HUES6 (cell line): ENCODE results near the gene PRR5L.

Experiments
- H3K27ac ChIP-seq: 2 replicates; pipeline ENCODE4 v1.7.0; 2013; ENCODE audit warnings: low read depth, mild to moderate bottlenecking, low read length, inconsistent platforms
- H3K27me3 ChIP-seq: 2 replicates; pipeline ENCODE4 v1.6.1; 2013; ENCODE audit warnings: low read length; ENCODE audit not compliant: control insufficient read depth, insufficient read depth
- H3K36me3 ChIP-seq: 2 replicates; pipeline ENCODE4 v1.6.1; 2013; ENCODE audit warnings: low read length; ENCODE audit not compliant: control insufficient read depth, insufficient read depth
- H3K4me1 ChIP-seq: 2 replicates; pipeline ENCODE4 v1.6.1; 2013; ENCODE audit warnings: low read length; ENCODE audit not compliant: control insufficient read depth, insufficient read depth
- H3K4me3 ChIP-seq: 2 replicates; pipeline ENCODE4 v1.5.1; 2013; ENCODE audit warnings: low read depth, low read length
- H3K9ac ChIP-seq: one replicate; pipeline ENCODE4 v1.6.1; 2013; ENCODE audit warnings: mild to moderate bottlenecking, low read length
- H3K9me3 ChIP-seq: 2 replicates; pipeline ENCODE4 v1.6.1; 2013; ENCODE audit warnings: low read depth, low read length; ENCODE audit not compliant: control insufficient read depth, insufficient read depth

Gene PRR5L

GRCh38 chr11:36371590-36371989, 75.5 kb downstream of the PRR5L start:
- H3K4me1 ChIP-seq = no peaks in the 10 kb centered on the region
- no peaks in the 10 kb centered on the region for H3K36me3 ChIP-seq
- H3K9me3 ChIP-seq = no peaks in the 10 kb centered on the region
- no peak overlapping the region for H3K9ac ChIP-seq
- H3K27ac ChIP-seq = no peak overlapping the region
- peaks cover 26% of the 10 kb centered on the region for H3K27me3 ChIP-seq
- no peak overlapping the region for H3K4me3 ChIP-seq

- no peak overlapping the region for H3K9ac ChIP-seq
Observed at GRCh38 chr11:36372101-36372771, 76.1 kb downstream of the PRR5L start.

GRCh38 chr11:36373016-36374010, 77.2 kb downstream of the PRR5L start:
- H3K36me3 ChIP-seq = no peaks in the 10 kb centered on the region
- H3K9ac ChIP-seq = no peak overlapping the region
- H3K27ac ChIP-seq = no peak overlapping the region
- peaks cover 43% of the 10 kb centered on the region for H3K27me3 ChIP-seq
- no peaks in the 10 kb centered on the region for H3K9me3 ChIP-seq
- H3K4me1 ChIP-seq = peaks cover 4% of the 10 kb centered on the region; the same call in 1 of the 2 replicates
- no peak overlapping the region for H3K4me3 ChIP-seq

More at GRCh38 chr11:36372101-36372771, 76.1 kb downstream of the PRR5L start:
- H3K4me3 ChIP-seq = no peak overlapping the region
- H3K27me3 ChIP-seq = peaks cover 32% of the 10 kb centered on the region
- H3K9me3 ChIP-seq = no peaks in the 10 kb centered on the region
- no peaks in the 10 kb centered on the region for H3K36me3 ChIP-seq
- no peak overlapping the region for H3K27ac ChIP-seq
- H3K4me1 ChIP-seq = no peaks in the 10 kb centered on the region

- no peak overlapping the region for H3K9ac ChIP-seq
- peaks cover 4% of the 10 kb centered on the region; the same call in 1 of the 2 replicates for H3K4me1 ChIP-seq
- H3K27ac ChIP-seq = no peak overlapping the region
- H3K9me3 ChIP-seq = no peaks in the 10 kb centered on the region
- H3K4me3 ChIP-seq = no peak overlapping the region
- no peaks in the 10 kb centered on the region for H3K36me3 ChIP-seq
- H3K27me3 ChIP-seq = peaks cover 52% of the 10 kb centered on the region
Observed at GRCh38 chr11:36374726-36375125, 78.6 kb downstream of the PRR5L start.

- Histone ChIP-seq H3K4me1 (peaks cover 4% of the 10 kb centered on the region; the same call in 1 of the 2 replicates), H3K9ac (no peak overlapping the region), H3K27me3 (peaks cover 52% of the 10 kb centered on the region), H3K36me3 (no peaks in the 10 kb centered on the region), H3K4me3 (peak overlapping the region; percentile 92), H3K9me3 (no peaks in the 10 kb centered on the region), H3K27ac (no peak overlapping the region)
Observed at GRCh38 chr11:36375353-36376008, 79.4 kb downstream of the PRR5L start.

GRCh38 chr11:36376009-36376887, 80.2 kb downstream of the PRR5L start:
- H3K36me3 ChIP-seq = no peaks in the 10 kb centered on the region
- H3K27ac ChIP-seq = no peak overlapping the region
- H3K4me1 ChIP-seq = peaks cover 4% of the 10 kb centered on the region; the same call in 1 of the 2 replicates
- H3K9me3 ChIP-seq = no peaks in the 10 kb centered on the region
- H3K27me3 ChIP-seq = peaks cover 52% of the 10 kb centered on the region
- H3K9ac ChIP-seq = peak overlapping the region; percentile 71
- H3K4me3 ChIP-seq = peak overlapping the region; percentile 92

GRCh38 chr11:36376888-36377758, 81.0 kb downstream of the PRR5L start:
- Histone ChIP-seq H3K9ac (peak overlapping the region; percentile 71), H3K4me3 (peak overlapping the region; percentile 92), H3K27me3 (peaks cover 52% of the 10 kb centered on the region), H3K36me3 (0 out of 2 replicates have a peak, but pooled peaks cover 2% of the 10 kb centered on the region), H3K4me1 (peaks cover 4% of the 10 kb centered on the region; the same call in 1 of the 2 replicates), H3K9me3 (no peaks in the 10 kb centered on the region), H3K27ac (no peak overlapping the region)

- Histone ChIP-seq H3K4me1 (peaks cover 4% of the 10 kb centered on the region; the same call in 1 of the 2 replicates), H3K9me3 (no peaks in the 10 kb centered on the region), H3K27ac (no peak overlapping the region), H3K4me3 (peak overlapping the region; percentile 92), H3K27me3 (peaks cover 52% of the 10 kb centered on the region), H3K36me3 (0 out of 2 replicates have a peak, but pooled peaks cover 5% of the 10 kb centered on the region), H3K9ac (no peak overlapping the region)
Observed at GRCh38 chr11:36377759-36378564, 81.9 kb downstream of the PRR5L start.

GRCh38 chr11:36379653-36380052, 83.6 kb downstream of the PRR5L start:
- no peak overlapping the region for H3K9ac ChIP-seq
- H3K36me3 ChIP-seq = 0 out of 2 replicates have a peak, but pooled peaks cover 5% of the 10 kb centered on the region
- H3K27me3 ChIP-seq = peaks cover 44% of the 10 kb centered on the region
- H3K9me3 ChIP-seq = no peaks in the 10 kb centered on the region
- H3K4me3 ChIP-seq = no peak overlapping the region
- H3K4me1 ChIP-seq = peaks cover 4% of the 10 kb centered on the region; the same call in 1 of the 2 replicates
- no peak overlapping the region for H3K27ac ChIP-seq
